Measurements from ENCODE around the gene GRAMD1C. TPM values are rescaled to one million over a fixed set of nuclear protein-coding genes. Genes with fewer than 3 reads are reported as not detected.

The GRAMD1C gene
- total and polyA plus RNA-seq, 2 of the 13 experiments (the other 11 are each of a cell fraction or from before 2014, with no cell fraction given): 0.45 TPM; not detected in 1

- TF ChIP-seq FOXA3 (CRISPR knock-in tag; IDR thresholded peaks at IDR 0.05): peak; percentile 67
- TF ChIP-seq FOXO1 (CRISPR knock-in tag; IDR thresholded peaks at IDR 0.05): peak; percentile 88
- 0 out of 2 replicates have a peak, but pooled peaks have one; percentile 18 for TF ChIP-seq ZGPAT (CRISPR knock-in tag; IDR thresholded peaks at IDR 0.05)
- TF ChIP-seq ARID5B (CRISPR knock-in tag; IDR thresholded peaks at IDR 0.05): peak; percentile 35; the same call in 1 of the 2 replicates
- TF ChIP-seq TFAP4 (IDR thresholded peaks at IDR 0.05; ENCODE audit: borderline replicate concordance, low read depth): 0 out of 2 replicates have a peak, but pooled peaks have one; percentile 26
- no peak for TF ChIP-seq KAT7 (CRISPR knock-in tag; IDR thresholded peaks at IDR 0.05; ENCODE audit: borderline replicate concordance)
- peak; percentile 41; the same call in 1 of the 2 replicates for TF ChIP-seq FOXK2 (IDR thresholded peaks at IDR 0.05)
- TF ChIP-seq ERF (CRISPR knock-in tag; IDR thresholded peaks at IDR 0.05): 0 out of 2 replicates have a peak, but pooled peaks have one; percentile 26
- TF ChIP-seq RAD21 (CRISPR knock-in tag; IDR thresholded peaks at IDR 0.05): peak; percentile 76
- no peak for TF ChIP-seq BRCA1 (CRISPR knock-in tag; IDR thresholded peaks at IDR 0.05)
- peak; percentile 83 for TF ChIP-seq FOSL2 (CRISPR knock-in tag; IDR thresholded peaks at IDR 0.05)
- TF ChIP-seq FOXA1 (IDR thresholded peaks at IDR 0.05): no peak
- peak; percentile 57; the same call in 1 of the 2 replicates for TF ChIP-seq FOXA1 (CRISPR knock-in tag; IDR thresholded peaks at IDR 0.05)
- 0 out of 2 replicates have a peak, but pooled peaks have one; percentile 7 for TF ChIP-seq ARID3A (IDR thresholded peaks at IDR 0.05; ENCODE audit: low read depth, low read length)
- TF ChIP-seq CTCF (CRISPR knock-in tag; IDR thresholded peaks at IDR 0.05): peak; percentile 85
These were observed 74.1 kb downstream of the GRAMD1C start (continued) for GRCh38 chr3:113912552-113913236.

All from HepG2 (cell line).